Esophagus squamous epithelium (tissue), 4 donors: ENCODE data around the gene TPX2.

ENCODE experiments used
- POLR2A ChIP-seq, 4 donors: fragments of 450-650 bp; IDR thresholded peaks; one replicate each; pipeline ENCODE4 v1.6.1; 2017; ENCODE audit warnings: antibody characterized with exemption in 4 of 4, mild to moderate bottlenecking in 4 of 4, moderate library complexity in 3 of 4
- TF ChIP-seq, protein P1 (sequence below), 6 experiments: fragments of 450-650 bp in 4 of 6; fragments of 200-600 bp in 2 of 6; sonication (generic) in 2 of 6; IDR thresholded peaks; one replicate each; pipeline ENCODE4 v1.5.1; 2016 to 2019; ENCODE audit warnings: antibody characterized with exemption in 6 of 6, mild to moderate bottlenecking in 4 of 6, moderate library complexity in 4 of 6

DNA sequence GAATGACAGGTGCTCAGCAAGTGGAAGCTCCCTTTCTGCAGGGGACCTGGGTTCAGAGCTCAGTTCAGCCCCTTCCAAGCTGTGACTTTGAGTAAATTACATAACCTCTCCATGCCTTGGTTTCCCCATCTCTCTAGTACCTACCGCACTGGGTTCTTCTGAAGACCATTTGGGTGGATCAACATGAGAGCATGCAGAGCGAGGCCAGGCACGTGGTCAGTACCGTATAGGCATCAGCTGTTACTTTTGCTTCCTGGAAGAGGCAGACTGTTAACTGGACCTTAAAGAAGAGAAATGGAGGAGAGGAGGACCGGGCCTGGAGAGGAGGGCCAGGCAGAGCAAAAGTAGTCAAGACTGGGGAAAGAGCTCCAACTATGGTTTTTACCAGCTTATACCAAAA, 78.4 kb downstream of the TPX2 start:
- TF ChIP-seq, protein P1, sequence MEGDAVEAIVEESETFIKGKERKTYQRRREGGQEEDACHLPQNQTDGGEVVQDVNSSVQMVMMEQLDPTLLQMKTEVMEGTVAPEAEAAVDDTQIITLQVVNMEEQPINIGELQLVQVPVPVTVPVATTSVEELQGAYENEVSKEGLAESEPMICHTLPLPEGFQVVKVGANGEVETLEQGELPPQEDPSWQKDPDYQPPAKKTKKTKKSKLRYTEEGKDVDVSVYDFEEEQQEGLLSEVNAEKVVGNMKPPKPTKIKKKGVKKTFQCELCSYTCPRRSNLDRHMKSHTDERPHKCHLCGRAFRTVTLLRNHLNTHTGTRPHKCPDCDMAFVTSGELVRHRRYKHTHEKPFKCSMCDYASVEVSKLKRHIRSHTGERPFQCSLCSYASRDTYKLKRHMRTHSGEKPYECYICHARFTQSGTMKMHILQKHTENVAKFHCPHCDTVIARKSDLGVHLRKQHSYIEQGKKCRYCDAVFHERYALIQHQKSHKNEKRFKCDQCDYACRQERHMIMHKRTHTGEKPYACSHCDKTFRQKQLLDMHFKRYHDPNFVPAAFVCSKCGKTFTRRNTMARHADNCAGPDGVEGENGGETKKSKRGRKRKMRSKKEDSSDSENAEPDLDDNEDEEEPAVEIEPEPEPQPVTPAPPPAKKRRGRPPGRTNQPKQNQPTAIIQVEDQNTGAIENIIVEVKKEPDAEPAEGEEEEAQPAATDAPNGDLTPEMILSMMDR (IDR thresholded peaks at IDR 0.05) = no peak
- TF ChIP-seq POLR2A (IDR thresholded peaks at IDR 0.05) = no peak
